UCSD-AML1 (cell line): ENCODE data around the gene ANK2.
"Not testable (repeated sequence)": the region's sequence is repeated elsewhere in the genome, so short reads cannot be mapped to it uniquely, and the experiment has no call there.

Experiments used
- DNase-seq: peaks from one replicate; lab custom pipeline; 2025; ENCODE audit not compliant: unreplicated experiment; lab: John Stamatoyannopoulos, UW

The ANK2 gene

GRCh38 chr4:113146876-113147358 lies 97.5 kb downstream of the ANK2 start:
- DNase-seq: no peak

DNA sequence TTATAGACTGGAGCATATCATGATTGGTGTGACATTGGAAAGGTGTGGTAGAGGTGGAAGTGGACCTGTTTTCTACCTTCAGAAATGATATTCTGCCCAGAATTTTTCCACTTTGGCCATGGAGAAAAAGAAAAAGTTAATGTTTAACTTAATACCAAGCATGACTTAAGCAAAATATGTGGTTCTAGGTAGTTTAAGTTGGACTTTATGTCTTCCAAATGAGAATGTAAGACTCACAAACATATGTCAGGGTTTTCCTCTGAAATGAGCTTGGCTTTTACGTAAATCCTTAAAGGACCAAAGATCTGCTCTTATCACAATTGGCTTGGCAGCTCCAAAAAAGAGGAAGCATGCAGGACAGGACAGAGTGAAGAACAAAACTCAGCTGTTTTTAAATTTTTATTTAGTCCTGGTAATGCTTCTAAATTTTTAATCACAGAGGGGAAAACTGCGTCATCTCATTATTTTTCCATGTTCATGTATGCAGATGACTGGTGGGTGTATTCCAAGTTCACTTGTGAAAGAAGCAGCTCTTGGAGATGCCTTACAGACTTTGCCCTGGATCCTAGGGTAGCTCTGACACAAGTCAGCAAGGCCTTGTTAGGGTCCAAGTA lies 98.2 kb downstream of the ANK2 start:
- no peak for DNase-seq

DNA sequence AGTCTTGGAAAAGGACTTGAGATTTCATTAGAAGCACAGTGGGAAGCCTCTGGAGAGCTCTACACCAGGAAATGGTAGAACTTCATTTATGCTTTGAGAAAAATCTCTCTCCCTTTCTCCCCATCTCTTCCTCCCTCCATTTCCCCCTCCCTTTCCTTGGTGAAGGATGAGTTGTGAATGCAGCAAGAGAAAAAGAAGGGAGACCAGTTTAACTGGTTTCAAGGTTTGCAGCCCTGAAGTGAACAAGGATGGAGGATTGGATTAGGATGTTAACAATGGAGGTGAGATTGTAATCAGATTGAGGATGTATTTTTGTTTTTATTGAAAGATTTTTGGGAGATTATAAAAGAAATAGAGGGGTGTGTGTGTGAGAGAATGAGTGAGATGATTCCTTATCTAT lies 99.5 kb downstream of the ANK2 start:
- DNase-seq: no peak

GRCh38 chr4:113153529-113154101 lies 104.2 kb downstream of the ANK2 start:
- DNase-seq: no peak

DNA sequence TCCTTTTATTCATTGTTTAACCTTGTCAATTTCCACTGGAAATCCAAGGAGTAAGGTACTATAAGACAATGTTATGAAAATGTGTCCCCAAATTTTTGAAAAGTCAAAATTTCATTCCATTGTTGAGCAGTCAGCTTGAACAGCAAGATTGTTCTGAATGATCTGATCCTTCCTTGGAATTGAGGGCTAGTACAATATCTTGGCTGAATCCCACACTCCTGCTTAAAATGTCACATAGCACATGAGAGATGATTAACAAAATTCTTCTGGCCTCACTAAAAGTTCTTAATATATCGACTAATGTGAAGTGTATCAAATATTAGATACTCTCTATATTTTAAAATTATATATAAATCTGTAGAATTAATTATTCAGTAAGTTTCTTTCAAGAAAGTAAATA lies 104.8 kb downstream of the ANK2 start:
- no peak for DNase-seq

GRCh38 chr4:113157086-113157857 lies 107.8 kb downstream of the ANK2 start:
- DNase-seq: no peak

GRCh38 chr4:113159942-113160545 lies 110.6 kb downstream of the ANK2 start:
- no peak for DNase-seq

GRCh38 chr4:113160548-113160947 lies 111.1 kb downstream of the ANK2 start:
- DNase-seq: no peak

- DNase-seq: no peak
Observed at GRCh38 chr4:113162089-113162488, 112.6 kb downstream of the ANK2 start.

DNA sequence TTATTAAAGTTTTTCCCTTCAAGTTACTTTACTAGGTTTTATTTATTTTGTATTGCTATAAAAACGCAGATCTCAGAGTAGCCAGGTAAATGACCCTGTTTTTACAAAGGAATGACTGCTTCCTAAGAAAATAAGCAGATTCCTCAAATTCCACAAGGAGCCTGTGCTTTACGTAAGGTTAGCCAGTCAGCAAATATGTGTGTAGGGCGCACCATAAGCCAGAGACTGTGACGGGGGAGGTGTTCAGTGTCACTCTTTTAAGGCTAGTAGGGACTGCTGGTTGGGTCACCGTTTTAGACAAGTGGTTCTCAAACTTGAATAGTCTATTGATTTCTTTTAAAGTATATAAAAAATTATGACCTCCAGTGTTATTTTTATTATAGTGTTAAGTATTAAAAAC lies 119.9 kb downstream of the ANK2 start:
- DNase-seq: no peak

GRCh38 chr4:113170115-113170804 lies 120.8 kb downstream of the ANK2 start:
- DNase-seq: no peak

GRCh38 chr4:113170805-113171468 lies 121.5 kb downstream of the ANK2 start:
- DNase-seq: no peak

DNA sequence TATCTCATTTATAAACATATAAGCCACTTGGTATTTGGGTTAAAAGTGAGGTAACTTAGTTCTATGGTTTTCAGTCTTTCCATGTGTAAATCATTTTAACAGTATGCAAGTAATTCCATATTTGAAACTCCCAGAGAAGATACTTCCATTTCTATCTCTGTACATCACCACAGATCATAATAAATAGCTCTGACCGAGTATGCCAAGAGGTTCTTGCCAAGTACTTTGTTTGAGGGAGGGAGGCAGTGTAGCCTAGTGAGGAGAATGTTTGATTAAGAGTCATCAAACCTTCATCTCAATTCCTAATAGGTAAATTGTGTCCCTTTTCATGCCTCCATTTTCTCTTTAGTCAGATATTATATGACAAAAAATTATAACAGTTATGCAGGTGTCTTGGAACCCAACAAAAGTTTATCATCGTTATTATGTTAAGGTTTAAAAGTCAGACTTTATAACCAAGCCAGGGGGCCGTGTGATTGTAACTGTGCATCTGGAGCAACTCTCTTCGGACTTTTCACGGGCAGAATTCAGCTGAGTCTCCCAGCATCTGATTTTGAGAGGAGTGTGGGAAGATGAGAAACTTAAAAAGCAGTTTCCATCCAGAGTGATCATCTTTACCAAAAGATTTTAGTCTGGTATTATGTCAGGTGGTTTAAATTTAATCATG lies 123.8 kb downstream of the ANK2 start:
- DNase-seq: no peak

- no peak for DNase-seq
Observed at GRCh38 chr4:113173793-113174264, 124.4 kb downstream of the ANK2 start.

DNA sequence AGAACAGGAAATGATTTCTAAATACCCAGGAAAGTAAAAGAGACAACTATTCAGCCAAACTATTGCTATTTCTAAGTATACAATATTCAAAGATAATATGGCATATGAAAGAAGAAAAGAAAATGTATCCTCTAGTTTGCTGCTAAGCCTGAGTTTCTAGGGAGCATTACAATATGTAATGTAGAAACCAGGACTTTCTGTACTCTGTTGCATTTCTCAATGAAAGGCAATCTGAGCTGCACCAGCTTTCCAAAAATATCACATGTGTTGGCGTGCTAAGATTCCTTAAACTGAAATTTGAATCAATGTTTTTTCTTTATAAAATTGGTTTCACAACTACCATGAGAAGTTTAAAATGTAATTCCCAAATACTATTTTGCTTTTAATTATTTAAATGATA lies 129.6 kb downstream of the ANK2 start:
- no peak for DNase-seq

DNA sequence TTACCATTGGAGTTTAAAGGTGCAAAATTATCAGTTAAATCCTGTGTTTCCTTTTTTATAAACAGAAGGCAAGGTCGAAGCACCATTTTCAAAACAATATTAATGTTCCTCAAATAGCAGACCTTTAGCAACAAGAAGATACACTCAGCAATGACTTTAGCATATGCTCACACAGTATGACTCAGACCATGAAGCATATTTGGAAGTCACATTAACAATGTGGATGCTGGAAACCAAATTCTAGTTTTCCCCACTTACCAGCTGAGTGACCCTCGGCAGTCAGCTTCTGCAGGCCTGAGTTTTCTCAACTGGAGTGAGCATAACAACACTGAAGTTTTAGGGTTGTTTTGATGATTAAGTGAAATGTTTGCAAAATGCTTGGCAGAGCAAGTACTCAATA lies 130.5 kb downstream of the ANK2 start:
- DNase-seq: no peak

DNA sequence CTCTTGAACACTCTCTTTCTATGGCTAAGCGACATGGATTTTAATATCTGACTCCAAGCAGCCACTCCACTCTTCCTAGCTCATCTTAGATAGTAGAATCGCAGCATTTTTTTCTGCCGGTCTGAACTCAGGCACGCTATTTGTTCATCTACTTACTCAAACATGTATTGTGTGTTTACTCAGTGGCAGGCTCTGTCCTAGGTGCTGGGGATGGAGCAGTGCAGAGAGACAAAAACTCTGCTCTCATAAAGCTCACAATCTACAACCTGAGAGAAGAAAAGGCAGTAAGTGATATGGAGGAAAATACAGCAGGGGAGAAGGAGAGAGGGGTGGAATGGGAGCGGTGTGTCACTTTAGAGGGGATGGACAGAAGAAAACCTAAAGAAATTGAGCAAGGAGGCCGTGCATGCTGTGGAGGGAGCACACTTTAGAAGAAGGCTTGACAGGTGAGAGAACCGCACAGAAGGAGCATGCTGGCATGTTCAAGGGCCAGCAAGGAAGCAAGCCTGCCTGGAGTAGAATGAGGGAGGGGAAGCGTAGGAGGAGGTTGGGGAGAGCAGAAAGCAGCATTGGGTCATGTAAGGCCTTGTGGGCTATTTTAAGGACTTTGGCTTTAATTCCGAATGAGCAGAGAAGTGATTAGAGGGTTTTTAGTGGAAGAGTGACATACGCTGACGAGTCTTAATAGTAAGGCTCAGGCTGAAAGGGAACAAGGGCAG lies 132.0 kb downstream of the ANK2 start:
- no peak for DNase-seq

GRCh38 chr4:113183032-113183605 lies 133.7 kb downstream of the ANK2 start:
- no peak for DNase-seq

DNA sequence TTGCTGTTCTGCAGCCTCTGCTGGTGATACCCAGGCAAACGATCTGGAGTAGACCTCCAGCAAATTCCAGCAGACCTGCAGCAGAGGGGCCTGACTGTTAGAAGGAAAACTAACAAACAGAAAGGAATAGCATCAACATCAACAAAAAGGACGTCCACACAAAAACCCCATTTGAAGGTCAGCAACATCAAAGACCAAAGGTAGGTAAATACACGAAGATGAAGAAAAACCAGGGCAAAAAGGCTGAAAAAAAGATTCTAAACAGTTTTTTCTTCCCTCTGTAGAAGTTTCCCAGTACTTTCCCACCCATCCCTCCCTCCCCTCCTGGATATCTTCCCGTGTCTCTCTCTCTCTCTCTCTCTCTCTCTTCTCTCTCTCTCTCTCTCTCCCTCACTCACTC lies 136.8 kb downstream of the ANK2 start:
- DNase-seq: not testable (repeated sequence)
